LNCaP clone FGC (cell line): ENCODE results near the gene PCYT1B.

Source experiments
- DNase-seq: peaks from one replicate; pipeline ENCODE4 v3.0.0-alpha.2; 2011; ENCODE audit warnings: low read depth
- H3K4me3 ChIP-seq: 2 replicates; pipeline ENCODE4 v1.5.1; 2011; ENCODE audit warnings: mild to moderate bottlenecking, low read depth, low read length, control low read depth
- TF ChIP-seq, protein P1 (sequence below): IDR thresholded peaks from 2 replicates; pipeline ENCODE4 v1.5.1; 2012; ENCODE audit warnings: mild to moderate bottlenecking; ENCODE audit not compliant: control insufficient read depth, insufficient read depth; ENCODE audit errors: extremely low read depth

Gene PCYT1B

DNA sequence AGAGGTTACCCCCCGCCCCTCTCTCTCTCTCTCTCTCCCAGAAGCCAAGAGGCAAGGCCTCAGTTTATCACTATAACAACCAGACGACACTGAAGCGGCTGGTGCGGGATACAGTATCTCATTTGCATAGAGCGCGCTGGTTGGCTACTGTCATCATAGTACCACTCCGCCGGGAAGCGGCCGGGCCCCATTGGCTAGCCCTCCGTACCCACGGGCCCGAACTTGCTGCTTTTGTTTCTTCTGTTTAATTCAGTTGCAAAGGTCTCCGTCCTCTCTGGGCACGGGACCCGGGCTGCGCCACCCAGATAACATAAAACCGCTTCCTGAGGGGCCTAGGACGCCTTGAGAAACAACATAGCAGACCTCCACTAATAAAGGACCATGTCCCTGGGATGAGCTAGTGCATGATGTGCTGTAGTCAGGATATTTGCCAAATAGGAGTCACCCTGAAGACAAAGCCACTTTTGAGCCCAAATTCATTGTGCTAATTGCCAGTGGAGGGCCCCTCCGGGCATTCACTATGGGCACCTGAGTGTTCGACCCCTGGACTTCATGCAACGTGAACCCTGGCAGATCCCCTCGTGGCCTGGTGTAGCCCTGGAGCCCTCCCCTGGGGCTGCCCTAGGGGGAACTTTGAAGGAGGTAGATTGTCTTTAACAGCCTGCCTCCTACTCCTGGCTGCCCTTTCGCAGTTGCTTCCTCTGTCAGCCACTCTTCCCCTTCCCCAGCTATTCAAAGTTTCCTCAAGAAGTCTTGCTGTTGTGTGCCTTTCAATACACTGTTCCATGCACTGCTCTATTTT, at the start of gene PCYT1B:
TSS of gene PCYT1B (minus strand) at position 91 of the 802 bp plus-strand sequence. CDS start 242 bp downstream, outside the sequence.
- no peak for DNase-seq
- TF ChIP-seq, protein P1, sequence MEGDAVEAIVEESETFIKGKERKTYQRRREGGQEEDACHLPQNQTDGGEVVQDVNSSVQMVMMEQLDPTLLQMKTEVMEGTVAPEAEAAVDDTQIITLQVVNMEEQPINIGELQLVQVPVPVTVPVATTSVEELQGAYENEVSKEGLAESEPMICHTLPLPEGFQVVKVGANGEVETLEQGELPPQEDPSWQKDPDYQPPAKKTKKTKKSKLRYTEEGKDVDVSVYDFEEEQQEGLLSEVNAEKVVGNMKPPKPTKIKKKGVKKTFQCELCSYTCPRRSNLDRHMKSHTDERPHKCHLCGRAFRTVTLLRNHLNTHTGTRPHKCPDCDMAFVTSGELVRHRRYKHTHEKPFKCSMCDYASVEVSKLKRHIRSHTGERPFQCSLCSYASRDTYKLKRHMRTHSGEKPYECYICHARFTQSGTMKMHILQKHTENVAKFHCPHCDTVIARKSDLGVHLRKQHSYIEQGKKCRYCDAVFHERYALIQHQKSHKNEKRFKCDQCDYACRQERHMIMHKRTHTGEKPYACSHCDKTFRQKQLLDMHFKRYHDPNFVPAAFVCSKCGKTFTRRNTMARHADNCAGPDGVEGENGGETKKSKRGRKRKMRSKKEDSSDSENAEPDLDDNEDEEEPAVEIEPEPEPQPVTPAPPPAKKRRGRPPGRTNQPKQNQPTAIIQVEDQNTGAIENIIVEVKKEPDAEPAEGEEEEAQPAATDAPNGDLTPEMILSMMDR, result no peak
- H3K4me3 ChIP-seq, result no peak within 1 kb of the TSS

DNA sequence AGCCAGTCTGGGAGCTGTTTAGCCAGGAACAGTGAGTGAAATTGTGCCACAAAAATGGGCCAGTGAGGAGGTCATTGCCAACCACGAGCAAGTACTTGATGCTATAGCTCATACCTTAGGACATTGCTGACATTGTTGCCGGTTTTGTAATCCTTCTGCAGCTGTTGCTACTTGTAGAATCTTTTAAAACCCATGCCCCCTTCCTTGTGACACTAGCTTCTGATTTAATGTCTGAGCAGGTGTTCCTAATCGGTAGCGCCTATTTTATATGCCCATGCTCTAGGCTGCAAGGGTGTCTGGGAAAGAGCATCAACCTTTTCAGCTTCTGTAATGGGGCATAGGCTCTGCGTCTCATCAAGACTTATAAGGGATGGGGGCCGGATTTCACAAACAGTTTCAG, 49.1 kb upstream of the PCYT1B start:
- H3K4me3 ChIP-seq, result no peak overlapping the region
- DNase-seq, result no peak
- TF ChIP-seq, protein P1, result no peak

DNA sequence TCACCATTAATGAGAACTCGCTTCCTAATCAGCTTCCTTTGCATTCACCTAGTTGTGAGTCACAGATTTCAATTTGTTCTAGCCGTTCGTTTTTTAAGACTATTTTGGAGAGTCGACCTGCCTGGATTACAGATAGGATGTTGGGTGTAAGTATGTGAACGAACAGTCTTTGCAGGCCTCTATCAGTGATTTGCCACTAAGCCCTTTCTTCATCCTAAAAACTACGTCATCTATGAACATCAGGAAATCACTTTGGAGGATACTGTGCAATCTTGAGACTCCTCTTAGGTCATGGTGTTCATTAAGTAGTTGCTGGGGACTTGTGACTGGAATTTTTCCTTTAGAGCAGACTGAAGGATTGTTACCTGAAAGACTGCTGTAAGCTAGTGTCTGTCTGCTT, 47.7 kb upstream of the PCYT1B start:
- H3K4me3 ChIP-seq, result peak overlapping the region; percentile 75
- no peak for DNase-seq

DNA sequence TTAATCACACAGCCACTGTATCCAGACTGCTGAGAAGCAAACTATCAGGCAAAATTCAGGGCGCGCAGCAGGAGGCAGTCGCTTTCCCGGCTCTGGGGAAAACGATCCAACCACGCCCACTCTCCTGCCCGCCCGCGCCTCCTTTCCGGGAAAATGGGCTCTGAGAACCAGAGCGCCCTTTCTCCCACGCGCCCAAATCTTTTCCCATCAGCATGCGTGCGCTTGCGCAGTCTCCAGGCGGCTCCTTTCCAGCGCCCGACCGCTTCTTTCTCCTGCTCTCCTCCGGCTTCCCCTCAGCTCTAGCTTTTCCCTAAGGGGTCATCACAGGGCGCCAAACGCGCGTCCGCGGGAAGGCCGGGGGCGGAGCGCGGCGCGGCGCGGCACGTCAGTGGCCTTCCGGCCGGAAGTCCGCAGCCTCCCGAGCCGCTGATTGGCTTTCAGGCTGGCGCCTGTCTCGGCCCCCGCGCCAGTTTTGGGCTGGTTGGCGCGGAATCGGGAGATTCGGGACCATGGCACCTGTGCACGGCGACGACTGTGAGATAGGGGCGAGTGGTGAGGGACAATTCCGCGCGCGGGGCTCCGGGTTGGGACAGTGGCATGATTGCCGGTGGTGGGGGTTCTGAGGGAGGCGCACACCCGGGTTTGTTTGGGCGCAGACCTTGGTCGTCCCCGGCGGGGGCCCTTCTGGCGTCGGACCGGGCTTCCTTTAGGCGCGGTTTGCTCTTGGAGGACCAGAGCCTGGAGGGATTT, 46.5 kb upstream of the PCYT1B start, which contains the start of gene POLA1:
TSS of gene POLA1 (plus strand) at position 466 of the 750 bp plus-strand sequence. CDS start at position 510, 44 bp downstream.
- TF ChIP-seq, protein P1, result no peak

More for the DNA sequence above, 47.7 kb upstream of the PCYT1B start:
- TF ChIP-seq, protein P1, result no peak

DNA sequence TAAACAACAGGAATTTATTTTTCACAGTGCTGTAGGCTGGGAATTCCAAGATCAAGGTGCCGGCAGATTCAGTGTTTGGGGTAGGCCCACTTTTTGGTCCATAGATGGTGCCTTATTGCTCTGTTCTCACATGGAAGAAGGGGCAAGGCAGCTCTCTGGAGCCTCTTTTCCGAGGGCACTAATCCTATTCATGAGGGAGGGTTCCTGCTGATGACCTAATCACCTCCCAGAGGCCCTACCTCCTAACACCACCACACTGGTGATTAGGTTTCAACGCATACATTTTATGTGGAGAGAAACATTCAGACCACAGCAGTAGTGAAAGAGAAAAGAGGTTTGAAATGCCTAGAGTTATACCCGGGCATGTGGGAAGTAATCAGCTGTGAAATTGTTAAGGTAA, 45.2 kb upstream of the PCYT1B start:
- no peak overlapping the region for H3K4me3 ChIP-seq
- TF ChIP-seq, protein P1, result no peak
- DNase-seq, result no peak

More for the DNA sequence above, 46.5 kb upstream of the PCYT1B start, which contains the start of gene POLA1:
- H3K4me3 ChIP-seq, result peak within 1 kb of the TSS; percentile 75
- DNase-seq, result peak; percentile 90

DNA sequence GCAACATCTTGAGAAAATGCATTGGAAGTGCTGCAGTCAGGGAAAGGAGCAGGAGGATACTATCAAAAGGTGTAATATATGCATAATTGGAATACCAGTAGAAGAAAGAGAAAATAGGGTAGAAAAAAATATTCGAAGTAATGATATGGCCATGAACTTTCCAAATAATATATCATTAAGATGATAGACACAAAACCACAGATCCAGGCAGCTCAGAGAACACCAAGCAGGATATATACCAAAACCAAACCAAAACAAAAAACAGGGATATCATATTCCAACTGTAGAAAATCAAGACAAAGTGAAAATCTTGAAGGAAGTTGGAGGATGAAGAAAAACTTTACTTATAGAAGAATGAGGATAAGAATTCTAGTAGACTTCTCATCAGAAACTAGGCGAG, 36.9 kb upstream of the PCYT1B start:
- no peak for DNase-seq

More for the DNA sequence above, 36.9 kb upstream of the PCYT1B start:
- H3K4me3 ChIP-seq, result no peak overlapping the region
- TF ChIP-seq, protein P1, result no peak
